GM20431 (cell line): ENCODE results near the gene LHPP.
"Not testable (repeated sequence)": the region's sequence is repeated elsewhere in the genome, so short reads cannot be mapped to it uniquely, and the experiment has no call there.

Experiments used
- in situ Hi-C: fragments of 300-500 bp; cut with MseI, MboI; formaldehyde crosslinking; loops from one replicate; pipeline ENCODE4 v1.15.0; 2020; ENCODE audit warnings: low sequenced_read_pairs; ENCODE audit not compliant: unreplicated experiment

The LHPP gene, protein sequence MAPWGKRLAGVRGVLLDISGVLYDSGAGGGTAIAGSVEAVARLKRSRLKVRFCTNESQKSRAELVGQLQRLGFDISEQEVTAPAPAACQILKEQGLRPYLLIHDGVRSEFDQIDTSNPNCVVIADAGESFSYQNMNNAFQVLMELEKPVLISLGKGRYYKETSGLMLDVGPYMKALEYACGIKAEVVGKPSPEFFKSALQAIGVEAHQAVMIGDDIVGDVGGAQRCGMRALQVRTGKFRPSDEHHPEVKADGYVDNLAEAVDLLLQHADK

DNA sequence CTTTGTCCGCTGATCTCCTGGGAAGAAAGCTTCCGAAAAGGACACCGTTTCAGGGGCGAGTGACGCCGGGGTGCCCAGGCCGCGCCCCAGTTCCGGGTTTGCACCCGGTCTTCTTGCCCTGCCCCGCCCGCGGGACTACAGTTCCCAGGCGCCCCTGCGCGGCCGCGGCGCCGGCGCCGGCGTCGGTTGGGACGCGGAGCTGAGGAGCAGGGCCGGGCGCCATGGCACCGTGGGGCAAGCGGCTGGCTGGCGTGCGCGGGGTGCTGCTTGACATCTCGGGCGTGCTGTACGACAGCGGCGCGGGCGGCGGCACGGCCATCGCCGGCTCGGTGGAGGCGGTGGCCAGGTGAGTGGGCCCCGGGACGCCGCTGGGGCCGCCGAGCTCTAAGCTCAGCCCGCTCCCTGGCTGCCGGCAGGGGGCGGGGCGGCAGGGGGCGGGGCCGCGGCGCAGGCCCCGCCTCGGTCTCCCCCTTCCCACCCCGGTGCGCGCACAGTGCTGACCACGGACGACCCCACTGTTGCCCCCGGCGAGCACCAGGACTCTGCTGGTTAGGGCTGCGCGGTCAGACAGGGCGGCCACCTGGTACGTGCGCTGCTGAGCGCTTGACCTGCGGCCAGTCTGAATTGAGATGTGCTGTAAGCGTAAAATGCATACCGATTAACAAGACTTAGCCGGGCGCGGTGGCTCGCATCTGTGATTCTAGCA lies at the start of gene LHPP:
Gene LHPP (plus strand): TSS at position 182 of the 706 bp plus-strand sequence. CDS start 40 bp downstream, at position 222.
- in situ Hi-C loops = no loop called here

DNA sequence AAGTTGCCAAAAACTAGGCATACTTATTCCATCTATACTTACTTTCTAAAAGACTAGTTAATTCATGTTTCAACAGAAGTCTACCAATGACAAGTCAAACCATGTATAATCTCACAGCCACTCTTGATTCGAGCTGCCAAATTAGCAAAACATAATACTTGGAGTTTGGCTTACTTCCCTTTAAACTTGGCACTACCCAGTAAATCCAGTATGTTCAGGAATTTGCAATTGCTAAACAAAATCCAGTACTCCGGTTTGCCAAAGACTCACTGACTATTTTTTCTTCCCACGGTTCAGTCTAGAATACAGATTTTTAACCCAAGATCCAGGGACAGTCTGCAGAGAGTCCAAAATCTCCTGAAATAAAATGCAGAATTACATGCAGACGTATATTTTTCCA lies 47.5 kb upstream of the LHPP start:
- in situ Hi-C loops = no loop called here

DNA sequence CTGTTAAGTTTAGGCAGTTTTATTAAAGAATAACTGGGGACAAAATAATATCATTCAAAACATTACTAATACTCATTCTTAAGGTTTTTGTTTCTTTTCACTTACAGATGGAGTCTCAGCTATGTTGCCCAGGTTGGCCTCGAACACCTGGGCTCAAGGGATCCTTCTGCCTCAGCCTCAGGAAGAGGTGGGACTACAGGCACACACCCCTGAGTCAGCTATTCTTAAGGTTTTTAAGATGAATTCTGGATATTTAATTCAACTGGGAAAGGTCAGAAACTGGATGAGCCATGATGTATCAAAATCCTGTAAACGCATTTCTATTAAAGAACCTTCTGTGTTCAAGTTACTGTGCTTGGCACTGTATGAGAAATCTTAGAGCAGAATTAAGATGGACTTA lies 46.4 kb upstream of the LHPP start:
- in situ Hi-C loops = no loop called here

DNA sequence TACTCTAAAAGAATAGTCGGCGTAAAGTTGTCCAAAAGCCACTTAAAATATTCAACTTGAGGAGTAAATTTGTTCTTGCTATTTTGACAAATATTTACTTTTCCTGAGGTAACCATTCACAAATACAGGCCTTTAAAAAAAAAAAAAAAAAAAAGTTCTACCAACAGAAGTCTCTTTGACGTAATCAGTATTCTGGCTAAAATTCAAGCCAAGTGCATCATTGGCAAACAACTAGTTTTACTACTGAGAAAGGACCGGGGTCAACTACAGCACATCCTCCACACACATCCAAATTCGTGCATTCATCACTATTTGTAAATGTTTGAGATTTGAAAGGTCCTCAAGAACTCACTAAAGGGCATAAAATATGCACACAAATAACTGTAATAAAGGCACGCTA lies 44.9 kb upstream of the LHPP start:
- in situ Hi-C loops = no loop called here

DNA sequence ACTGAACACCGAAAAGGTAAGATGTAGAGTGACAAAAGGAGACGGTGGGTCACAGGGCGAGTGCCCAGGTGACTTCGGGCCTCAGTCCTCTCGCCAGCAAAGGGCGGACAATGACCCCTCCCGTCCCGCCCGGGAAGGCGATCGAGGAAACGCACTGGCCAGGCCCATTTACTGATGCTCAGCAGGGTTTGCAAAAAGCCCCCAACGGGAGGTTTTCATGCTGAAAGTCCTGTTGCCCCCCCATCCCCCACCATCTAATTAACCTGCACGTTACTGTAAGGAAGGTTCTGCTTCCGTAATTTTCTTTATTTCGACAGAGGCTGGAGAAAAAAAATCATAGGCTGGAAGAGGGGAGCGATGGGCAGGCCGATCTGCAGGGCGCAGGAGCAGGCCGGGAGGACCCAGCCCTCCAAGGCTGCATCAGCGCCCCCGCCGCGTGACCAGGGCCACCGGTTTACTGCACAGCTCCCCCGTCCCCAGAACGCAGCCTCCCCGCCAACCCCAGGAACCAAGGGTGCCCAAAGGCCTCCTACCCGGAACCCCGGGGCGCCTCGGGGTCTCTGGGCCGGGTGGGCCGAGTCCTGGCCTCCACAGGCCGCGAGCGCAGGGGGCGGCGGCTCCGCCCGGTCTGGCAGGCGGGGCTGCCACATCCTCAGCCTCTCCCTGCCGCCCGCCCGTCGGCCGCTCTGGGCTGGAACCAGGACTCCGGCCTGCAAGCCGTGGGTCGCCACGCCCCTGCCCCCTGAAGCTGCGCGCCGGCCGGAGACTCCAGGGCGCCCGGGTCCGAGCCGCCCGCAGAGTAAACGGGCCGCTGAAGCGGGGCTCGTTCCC lies 43.5 kb upstream of the LHPP start:
- in situ Hi-C loops = no loop called here

DNA sequence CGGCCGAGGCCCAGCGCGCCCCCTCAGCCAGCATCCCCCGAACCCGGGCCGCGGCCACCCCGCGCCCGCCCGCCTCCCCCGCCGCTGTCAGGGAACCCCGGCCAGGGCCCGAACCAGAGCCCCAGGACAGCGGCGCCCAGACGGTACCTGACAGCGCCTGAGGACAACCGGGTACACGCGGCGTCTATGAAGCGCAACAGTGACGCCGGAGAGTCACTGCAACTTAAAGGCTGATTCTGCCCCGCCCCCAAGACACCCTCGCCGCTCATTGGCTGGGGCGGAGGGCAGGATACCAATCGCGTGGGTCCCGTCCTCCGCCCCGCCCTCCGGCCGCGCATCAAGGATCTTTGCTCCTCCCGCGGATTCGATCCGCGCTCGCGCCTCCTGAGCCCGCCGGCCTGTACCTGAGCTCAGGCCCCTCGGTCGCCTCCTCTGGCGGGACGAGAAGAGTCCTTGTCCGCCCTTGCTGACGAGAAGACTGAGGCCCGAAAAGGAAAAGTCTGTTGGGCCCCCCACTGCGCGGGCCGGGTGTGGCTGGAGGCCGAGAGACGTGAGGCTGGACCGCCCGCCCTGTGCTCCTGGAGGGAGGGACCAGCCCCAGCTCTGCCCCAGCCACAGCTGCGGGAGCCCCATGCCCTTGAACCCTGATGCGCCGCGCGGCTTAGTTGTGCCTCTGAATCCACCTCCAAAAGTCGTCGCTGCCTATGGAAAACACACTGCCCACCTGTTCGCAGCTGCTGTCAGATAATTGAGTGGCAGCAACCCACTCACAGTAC lies 42.7 kb upstream of the LHPP start, which contains the start of gene OAT:
Gene OAT (minus strand): TSS at position 198 of the 776 bp plus-strand sequence. CDS start 6,752 bp downstream, outside the sequence.
- in situ Hi-C loops = no loop called here

DNA sequence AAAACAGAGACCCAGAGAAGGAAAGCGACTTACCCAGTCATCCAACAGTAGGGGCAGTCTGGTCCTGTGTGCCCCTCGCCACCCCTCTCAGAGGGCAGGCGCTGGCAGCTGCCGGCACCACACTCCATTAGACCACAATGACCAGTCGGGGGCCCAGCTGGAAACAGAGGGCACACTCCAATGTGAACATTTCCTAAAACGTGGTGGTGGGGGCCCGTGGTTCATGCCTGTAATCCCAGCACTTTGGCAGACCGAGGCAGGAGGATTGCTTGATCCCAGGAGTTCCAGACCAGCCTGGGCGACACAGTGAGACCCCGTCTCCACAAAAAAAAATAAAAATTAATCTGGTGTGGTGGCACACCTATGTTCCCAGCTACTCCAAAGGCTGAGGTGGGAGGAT lies 42.0 kb upstream of the LHPP start:
- in situ Hi-C loops = no loop called here

DNA sequence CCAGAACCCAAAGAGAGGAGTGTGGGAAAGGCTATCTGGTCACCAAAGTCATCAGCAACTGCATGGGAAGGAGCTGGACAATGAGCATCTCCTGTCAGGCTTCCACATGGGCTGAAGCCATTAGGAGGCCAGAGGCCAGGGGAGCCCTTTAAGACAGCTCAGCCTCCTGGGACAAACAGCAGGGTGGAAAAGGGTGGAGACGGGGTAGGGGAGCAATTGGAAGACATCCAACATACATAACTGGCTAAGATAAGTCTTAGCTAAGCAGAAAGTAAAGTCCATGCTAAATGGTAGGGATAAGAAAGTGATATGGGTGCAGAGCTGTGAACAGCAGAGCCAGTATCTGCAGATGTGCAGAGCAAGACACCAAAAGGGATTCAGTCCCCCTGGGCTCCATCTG lies 41.4 kb upstream of the LHPP start:
- in situ Hi-C loops = no loop called here

DNA sequence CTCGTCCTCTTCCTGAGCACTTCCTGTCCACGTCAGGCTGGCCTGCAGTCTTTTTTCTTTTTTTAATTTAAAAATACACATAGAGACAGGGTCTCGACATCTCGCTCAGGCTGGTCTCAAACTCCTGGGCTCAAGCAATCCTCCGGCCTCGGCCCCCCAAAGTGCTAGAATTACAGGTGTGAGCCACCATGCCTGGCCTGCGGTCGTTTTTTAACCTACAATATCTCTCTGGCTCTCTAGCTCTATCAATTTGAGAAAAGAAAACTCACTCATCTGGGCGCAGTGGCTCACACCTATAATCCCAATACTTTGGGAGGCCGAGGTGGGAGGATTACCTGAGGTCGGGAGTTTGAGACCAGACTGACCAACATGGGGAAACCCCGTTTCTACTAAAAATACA lies 38.9 kb upstream of the LHPP start:
- in situ Hi-C loops = no loop called here

DNA sequence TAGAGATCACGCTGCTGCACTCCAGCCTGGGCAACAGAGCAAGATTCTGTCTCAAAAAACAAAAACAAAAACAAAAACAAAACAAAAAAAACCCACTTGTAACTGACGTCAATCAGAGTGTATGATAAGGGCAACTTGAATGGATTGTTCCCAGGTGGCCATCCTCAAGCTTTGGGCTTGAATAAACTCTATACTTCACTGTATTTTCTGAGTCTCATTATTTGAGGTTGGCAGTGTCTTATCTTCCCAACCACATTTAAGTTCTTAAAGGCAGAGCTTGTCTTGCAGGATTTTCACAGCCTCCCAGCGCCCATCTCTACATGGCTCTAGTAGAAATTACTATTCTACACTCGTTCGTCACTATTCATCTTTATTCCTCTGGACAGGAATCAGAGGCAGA lies 37.8 kb upstream of the LHPP start:
- in situ Hi-C loops = no loop called here

DNA sequence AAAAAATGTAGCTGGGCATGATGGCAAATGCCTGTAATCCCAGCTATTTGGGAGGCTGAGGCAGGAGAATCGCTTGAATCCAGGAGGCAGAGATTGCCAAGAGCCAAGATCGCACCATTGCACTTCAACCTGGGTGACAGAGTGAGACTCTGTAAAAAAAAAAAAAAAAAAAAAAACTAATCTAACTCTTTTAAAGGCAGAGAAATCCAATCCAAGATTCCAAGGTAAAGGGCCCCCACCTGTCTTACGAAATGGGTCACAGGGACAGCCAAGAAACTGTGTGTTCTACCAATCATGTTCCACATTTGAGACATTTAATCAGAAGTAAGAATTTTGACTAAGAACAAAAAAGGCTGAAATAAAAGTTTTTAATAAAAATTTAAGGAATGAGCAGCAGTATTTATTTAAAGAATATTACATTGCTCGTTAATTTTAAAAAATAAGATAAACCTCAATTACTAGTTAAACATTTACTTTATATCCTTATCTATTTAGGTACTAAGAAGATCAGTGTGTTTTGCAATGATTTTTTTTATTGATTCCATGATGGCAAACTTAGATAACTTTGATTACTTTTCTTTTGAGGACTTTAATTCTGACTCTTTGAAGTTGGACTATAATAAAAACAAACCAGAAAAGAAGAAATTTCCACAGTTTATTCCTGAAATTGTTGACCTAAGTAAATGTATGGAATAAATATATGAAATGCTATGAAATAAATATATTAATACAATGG lies 36.2 kb upstream of the LHPP start:
- in situ Hi-C loops = no loop called here

DNA sequence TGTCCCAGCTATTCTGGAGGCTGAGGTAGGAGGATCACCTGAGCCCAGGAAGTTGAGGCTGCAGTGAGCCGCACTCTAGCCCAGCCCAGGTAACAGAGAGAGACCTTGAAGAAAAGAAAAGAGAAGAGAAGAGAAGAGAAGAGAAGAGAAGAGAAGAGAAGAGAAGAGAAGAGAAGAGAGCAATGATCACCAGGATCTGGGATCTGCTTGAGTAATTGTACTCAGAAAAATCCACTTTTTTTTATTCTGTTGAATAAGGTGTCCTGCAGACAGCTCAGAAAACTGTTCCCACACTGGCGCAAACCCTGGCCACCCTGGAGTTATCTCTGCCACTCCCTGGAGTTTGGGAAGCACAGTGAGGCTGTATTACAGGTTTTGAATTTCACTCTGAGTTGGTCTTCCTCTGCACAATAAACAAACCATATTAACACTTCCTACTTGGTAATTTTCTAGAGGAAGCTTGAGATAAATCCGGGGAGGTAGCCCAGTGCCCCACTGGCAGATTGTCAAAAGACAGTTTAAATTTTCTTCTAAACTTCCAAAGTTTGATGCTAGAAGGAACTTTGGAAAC lies 33.3 kb upstream of the LHPP start:
- in situ Hi-C loops = no loop called here

DNA sequence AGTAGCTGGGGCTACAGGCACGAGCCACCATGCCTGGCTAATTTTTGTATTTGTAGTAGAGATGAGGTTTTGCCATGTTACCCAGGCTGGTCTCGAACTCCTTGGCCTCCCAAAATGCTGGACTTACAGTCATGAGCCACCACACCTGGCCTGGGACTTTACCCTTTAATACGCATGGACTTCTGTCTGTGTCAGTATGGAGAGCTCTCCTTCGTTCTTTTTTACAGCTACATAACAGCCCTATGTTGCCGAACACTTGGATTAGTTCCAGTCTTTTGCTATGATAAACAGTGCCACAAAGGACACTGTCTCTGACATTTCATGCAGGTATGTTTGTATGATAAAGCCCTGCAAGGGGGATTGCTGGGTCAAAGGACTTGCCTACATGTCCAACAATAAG lies 32.0 kb upstream of the LHPP start:
- in situ Hi-C loops = no loop called here

DNA sequence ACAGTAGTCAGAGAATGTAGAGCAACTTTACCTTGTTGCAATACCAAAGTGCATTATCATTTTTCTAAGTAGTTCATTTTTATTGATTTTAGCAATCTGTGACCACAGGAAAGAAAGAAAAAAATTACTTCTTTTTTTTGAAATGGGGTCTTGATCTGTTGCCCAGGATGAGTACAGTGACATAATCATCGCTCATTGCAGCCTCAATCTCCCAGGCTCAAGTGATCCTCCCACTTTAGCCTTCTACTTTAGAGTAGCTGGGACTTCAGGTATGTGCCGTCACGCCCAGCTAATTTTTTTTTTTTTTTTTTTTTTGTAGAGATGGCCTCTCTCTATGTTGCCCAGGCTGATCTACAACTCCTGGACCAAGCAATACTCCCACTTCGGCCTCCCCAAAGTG lies 31.5 kb upstream of the LHPP start:
- in situ Hi-C loops = no loop called here

DNA sequence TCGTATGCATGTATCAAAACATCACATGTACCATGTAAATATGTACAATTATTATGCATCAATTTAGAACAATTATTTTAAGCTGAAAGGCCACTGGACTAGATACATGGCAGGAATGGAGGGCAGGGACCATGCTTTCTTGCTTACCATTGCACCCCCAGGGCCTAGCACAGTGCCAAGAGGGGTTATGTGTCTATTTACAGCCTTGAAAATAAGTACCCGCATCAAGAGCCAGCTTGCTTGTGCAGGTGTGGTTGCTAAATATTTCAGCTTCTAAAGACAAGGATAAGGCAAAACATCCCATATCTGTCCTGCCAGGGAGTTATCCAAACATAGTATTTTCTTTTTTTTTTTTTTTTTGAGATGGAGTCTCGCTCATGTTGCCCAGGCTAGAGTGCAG lies 28.2 kb upstream of the LHPP start:
- in situ Hi-C loops = no loop called here

DNA sequence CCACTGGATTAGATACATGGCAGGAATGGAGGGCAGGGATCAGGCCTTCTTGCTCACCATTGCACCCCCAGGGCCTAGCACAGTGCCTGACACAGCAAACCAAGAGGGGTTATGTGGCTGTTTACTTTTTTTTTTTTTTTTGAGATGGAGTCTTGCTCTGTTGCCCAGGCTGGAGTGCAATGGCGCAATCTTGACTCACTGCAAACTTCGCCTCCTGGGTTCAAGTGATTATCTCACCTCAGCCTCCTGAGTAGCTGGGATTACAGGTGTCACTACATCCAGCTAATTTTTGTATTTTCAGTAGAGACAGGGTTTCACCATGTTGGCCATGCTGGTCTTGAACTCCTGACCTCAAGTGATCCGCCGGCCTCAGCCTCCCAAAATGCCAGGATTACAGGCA lies 25.9 kb upstream of the LHPP start:
- in situ Hi-C loops = not testable (repeated sequence)

DNA sequence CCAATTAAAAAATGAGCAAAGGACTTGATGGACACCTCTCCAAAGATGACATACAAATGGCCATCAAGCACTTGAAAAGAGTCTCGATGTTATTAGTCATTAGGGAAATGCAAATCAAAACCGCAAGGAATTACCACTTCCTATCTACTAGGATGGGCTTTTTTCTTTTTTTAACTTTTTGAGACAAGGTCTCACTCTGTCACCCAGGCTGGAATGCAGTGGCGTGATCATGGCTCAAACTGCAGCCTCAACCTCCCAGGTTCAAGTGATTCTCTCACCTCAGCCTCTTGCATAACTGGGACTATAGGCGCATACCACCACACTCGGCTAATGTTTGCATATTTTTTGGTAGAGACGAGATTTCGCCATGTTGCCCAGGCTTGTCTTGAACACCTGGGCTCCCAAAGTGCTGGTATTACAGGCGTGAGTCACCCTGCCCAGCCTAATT lies 25.4 kb upstream of the LHPP start:
- in situ Hi-C loops = no loop called here

DNA sequence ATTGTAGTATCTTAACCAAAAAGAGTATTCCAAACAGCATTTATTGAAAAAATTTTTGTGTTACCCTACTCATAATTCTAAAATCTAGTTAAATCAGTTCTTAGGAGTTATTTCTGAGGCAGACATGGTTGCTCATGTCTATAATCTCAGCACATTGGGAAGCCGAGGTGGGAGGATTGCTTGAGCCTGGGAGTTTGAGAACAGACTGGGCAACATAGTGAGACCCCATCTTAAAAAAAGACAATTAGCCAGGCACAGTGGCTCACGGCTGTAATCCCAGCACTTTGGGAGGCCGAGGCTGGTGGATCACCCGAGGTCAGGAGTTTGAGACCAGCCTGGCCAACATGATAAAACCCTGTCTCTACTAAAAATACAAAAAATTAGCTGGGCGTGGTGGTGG lies 19.9 kb upstream of the LHPP start:
- in situ Hi-C loops = not testable (repeated sequence)
